ENCODE results near the gene DNASE1L3.

The DNASE1L3 gene

DNA sequence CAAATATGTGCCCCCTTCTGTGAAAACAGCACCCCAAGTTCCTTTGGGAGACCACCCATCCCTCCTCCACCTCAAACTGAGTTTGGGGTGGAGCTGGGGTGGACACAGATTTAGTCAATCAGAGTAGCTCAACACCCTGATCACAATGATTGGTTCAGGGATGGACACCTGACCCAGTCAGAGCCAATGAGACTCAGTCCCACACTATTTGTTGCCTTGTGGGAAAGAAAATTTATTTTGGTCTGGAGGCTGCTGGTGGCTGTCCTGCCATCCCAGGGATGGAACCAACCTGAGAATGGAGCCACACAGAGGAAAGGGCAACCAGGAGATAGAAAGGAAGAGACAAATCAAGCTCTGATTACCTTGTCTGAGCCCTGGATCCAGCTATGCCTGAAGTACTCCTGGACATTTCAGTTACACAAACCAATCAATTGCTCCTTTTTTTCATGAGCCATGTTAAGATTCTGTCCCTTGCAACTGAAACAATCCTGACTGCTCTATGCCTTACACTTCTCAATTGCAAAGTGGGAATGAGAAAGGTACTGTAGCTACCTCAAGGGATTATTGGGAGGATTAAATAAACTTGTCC is 10.6 kb downstream of the DNASE1L3 start:
- no peak overlapping the region for H3K27ac Mint-ChIP-seq
- no peak for DNase-seq (ENCODE audit: low spot score)
- no peaks in the 10 kb centered on the region for H3K36me3 Mint-ChIP-seq (ENCODE audit: low read depth)
- H3K4me1 Mint-ChIP-seq (ENCODE audit: low read depth), result peaks cover 1% of the 10 kb centered on the region
- H3K27me3 Mint-ChIP-seq (ENCODE audit: low read depth), result peaks cover 7% of the 10 kb centered on the region
- no peaks in the 10 kb centered on the region for H3K9me3 Mint-ChIP-seq
- H3K4me3 Mint-ChIP-seq, result no peak overlapping the region

DNA sequence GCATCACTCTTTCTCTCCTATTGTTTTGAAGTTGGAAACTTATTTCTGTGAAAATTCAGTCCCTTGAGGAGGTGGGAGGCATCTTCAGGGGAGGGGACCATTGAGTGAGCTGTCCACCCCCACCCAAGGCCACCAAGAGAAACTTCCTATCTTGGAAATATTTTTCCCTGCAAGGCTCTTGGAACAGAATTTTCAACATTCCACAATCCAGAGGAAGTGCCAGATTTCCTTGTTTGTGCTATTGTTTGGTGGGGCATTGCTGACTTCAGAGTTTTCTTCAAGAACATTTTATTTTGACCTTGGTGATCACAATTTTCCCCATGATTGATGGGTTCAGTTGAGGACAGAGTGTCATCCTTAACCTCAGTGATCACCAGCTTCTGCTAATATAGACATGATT is 12.0 kb downstream of the DNASE1L3 start:
- Mint-ChIP-seq H3K36me3 (ENCODE audit: low read depth) (no peaks in the 10 kb centered on the region), H3K4me1 (ENCODE audit: low read depth) (peaks cover 1% of the 10 kb centered on the region), H3K4me3 (no peak overlapping the region), H3K9me3 (no peaks in the 10 kb centered on the region), H3K27me3 (ENCODE audit: low read depth) (peaks cover 7% of the 10 kb centered on the region), H3K27ac (no peak overlapping the region)
- no peak for DNase-seq (ENCODE audit: low spot score)

DNA sequence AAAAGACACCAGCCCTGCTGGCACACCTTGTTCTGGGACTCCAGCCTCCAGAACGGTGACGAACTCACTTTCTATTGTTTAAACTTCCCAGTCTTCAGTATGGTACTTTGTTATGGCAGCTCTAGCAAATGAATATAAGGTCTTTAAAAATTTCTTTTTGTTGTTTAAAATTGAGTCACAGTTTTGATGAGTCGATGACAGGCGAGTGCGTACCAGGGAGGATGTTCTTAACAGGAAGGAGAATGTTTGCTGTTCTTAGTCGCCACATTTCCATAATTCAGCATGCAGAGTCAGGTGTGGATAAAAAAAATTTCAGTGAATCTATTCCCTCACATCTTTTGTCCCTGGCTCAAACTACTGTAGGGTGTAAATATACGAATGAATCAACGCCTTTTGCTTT is 12.4 kb downstream of the DNASE1L3 start:
- Mint-ChIP-seq H3K27me3 (ENCODE audit: low read depth) (peaks cover 7% of the 10 kb centered on the region), H3K4me3 (no peak overlapping the region), H3K9me3 (no peaks in the 10 kb centered on the region), H3K36me3 (ENCODE audit: low read depth) (no peaks in the 10 kb centered on the region), H3K4me1 (ENCODE audit: low read depth) (peaks cover 1% of the 10 kb centered on the region), H3K27ac (no peak overlapping the region)
- DNase-seq (ENCODE audit: low spot score), result no peak

DNA sequence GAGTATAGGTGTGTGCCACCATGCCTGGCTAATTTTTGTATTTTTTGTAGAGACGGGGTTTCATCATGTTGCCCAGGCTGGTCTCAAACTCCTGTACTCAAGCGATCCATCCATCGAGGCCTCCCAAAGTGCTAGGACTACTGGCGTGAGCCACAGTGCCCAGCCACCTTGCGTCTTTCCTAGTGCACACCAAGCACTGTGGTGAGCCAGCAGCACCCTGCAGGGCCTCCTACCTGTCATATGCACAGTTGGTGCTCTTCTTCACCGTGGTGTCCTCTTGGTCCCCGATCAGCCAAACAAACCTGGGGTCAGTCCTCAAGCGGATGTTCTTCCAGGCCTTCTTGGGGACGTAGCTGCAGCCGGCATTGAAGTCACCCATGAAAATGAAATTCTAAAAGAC is 13.2 kb downstream of the DNASE1L3 start:
- H3K27me3 Mint-ChIP-seq (ENCODE audit: low read depth), result peaks cover 3% of the 10 kb centered on the region
- H3K4me3 Mint-ChIP-seq, result no peak overlapping the region
- no peaks in the 10 kb centered on the region for H3K36me3 Mint-ChIP-seq (ENCODE audit: low read depth)
- no peak overlapping the region for H3K27ac Mint-ChIP-seq
- H3K4me1 Mint-ChIP-seq (ENCODE audit: low read depth), result peaks cover 1% of the 10 kb centered on the region
- H3K9me3 Mint-ChIP-seq, result no peaks in the 10 kb centered on the region
- no peak for DNase-seq (ENCODE audit: low spot score)

DNA sequence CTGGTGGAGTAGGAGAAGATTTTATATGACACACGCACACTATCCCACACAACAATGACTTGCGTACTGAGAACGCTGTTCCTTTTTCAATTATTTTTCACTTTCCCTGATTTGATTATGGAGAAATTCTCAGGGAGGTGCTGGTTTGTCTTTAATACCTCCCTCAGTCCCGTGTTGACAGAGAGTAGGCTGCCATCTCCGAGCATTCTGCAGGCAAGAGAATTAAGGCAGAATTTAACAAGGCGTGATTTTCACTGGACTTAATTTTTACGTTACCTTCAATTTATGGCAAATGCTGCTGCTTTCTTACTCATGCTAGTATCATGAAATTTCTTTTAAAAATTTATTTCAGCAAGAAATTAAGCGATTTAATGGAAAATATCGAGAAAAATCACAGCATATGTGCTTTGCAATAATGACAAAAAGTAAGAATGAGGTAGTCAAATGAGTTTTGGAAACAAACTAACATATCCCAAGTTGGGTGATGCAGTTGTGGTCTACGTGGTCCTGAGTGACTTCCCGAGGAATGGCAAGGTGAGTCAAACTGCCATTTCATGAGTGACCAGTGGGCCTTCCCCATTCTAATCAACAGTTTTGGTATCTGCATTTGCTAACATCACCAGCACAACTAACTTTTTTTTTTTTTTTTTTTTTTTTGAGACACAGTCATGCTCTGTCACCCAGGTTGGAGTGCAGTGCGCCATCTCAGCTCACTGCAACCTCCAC is 16.9 kb downstream of the DNASE1L3 start:
- no peak for DNase-seq (ENCODE audit: low spot score)
- H3K27me3 Mint-ChIP-seq (ENCODE audit: low read depth), result no peaks in the 10 kb centered on the region
- H3K9me3 Mint-ChIP-seq, result no peaks in the 10 kb centered on the region
- peaks cover 1% of the 10 kb centered on the region for H3K4me1 Mint-ChIP-seq (ENCODE audit: low read depth)
- no peaks in the 10 kb centered on the region for H3K36me3 Mint-ChIP-seq (ENCODE audit: low read depth)
- H3K4me3 Mint-ChIP-seq, result no peak overlapping the region
- no peak overlapping the region for H3K27ac Mint-ChIP-seq

DNA sequence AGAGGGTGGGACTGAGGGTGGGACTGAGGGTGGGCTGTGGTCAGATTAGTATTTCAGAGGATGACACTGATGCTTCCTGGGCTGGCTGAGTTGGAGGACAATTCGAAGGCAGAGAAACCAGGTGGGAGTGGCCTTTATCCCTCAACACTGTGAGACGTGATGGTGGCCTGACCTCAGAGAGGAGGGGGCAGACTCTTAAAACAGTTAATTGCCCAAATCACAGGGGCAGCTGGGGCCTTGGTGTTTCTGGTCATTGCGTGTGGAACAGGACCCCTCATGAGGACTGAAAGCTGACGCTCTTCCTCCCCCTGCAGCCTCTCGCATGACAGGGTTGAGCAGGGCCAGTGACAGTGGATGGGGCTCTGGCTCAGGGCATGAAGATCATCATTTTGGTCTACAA is 18.7 kb downstream of the DNASE1L3 start:
- Mint-ChIP-seq H3K9me3 (no peaks in the 10 kb centered on the region), H3K4me1 (ENCODE audit: low read depth) (peaks cover 3% of the 10 kb centered on the region), H3K36me3 (ENCODE audit: low read depth) (no peaks in the 10 kb centered on the region), H3K4me3 (no peak overlapping the region), H3K27ac (no peak overlapping the region), H3K27me3 (ENCODE audit: low read depth) (no peaks in the 10 kb centered on the region)
- DNase-seq (ENCODE audit: low spot score), result no peak

DNA sequence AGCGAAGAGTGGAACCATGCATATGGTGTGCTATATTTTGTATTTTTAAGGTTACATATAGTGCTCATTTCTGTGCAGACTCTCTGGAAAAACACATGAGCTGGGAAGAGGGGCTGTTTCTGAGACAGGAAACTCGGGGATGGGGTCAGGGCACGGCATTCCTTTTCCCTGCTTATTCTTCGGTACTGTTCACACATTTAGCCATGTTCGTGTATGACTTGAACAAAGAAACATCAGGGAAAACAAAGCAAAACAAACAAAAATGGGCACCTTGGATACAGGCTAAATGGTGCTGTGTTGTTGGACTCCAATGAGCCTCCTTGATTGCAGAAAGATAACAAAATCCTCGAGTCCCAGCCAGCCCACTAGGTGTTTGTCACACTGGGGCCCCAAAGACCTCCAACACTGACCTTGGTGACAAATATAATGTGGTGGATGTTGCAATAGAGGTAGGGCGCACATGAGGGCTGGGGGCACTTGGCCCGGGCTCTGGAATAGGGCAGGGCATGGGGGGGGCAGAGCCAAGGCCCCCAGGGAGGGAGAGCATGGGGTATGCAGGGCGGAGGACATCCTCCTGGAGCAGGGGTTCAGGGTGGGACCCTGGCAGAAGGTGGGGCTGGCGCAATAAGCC is 19.3 kb downstream of the DNASE1L3 start:
- H3K4me1 Mint-ChIP-seq (ENCODE audit: low read depth), result peaks cover 3% of the 10 kb centered on the region
- H3K4me3 Mint-ChIP-seq, result no peak overlapping the region
- no peak for DNase-seq (ENCODE audit: low spot score)
- H3K36me3 Mint-ChIP-seq (ENCODE audit: low read depth), result no peaks in the 10 kb centered on the region
- H3K27me3 Mint-ChIP-seq (ENCODE audit: low read depth), result no peaks in the 10 kb centered on the region
- no peaks in the 10 kb centered on the region for H3K9me3 Mint-ChIP-seq
- no peak overlapping the region for H3K27ac Mint-ChIP-seq

DNA sequence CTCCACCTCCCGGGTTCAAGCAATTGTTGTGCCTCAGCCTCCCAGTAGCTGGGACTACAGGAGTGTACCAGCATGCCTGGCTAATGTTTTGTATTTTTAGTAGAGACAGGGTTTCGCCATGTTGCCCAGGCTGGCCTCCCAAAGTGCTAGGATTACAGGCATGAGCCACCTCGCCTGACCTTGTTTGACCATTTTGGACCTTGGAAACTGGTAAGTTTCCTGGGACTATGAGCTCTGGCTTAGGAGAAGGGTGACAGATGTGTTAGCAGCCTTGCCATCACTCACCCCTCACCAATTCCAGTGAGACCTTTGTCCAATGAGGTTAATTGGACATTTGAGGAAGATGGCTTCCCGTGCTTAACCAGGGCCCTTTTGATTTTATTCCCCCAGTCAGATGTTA is 19.9 kb downstream of the DNASE1L3 start:
- no peak for DNase-seq (ENCODE audit: low spot score)
- Mint-ChIP-seq H3K27ac (no peak overlapping the region), H3K4me1 (ENCODE audit: low read depth) (peaks cover 3% of the 10 kb centered on the region), H3K27me3 (ENCODE audit: low read depth) (no peaks in the 10 kb centered on the region), H3K4me3 (no peak overlapping the region), H3K36me3 (ENCODE audit: low read depth) (no peaks in the 10 kb centered on the region), H3K9me3 (no peaks in the 10 kb centered on the region)

DNA sequence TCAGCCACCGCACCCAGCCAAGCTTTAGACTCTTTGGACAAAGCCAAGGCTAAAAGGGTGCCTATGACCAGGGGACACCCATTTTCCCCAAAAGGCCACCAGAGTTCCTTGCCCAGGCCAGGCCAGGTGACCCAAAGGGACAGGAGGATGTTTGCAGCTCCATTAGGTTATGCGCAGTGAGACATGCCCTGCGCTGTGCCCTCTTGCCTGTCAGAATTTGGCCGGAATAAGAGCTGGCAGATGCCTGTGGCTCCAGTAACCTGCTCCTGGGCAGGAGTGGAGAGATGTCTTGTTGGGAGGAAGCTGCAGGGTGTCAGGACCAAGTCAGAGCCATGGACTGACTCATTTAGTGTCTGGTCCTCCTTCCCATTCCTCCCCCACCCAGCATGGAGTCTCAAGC is 20.5 kb downstream of the DNASE1L3 start:
- no peak for DNase-seq (ENCODE audit: low spot score)
- Mint-ChIP-seq H3K27me3 (ENCODE audit: low read depth) (no peaks in the 10 kb centered on the region), H3K9me3 (no peaks in the 10 kb centered on the region), H3K36me3 (ENCODE audit: low read depth) (no peaks in the 10 kb centered on the region), H3K4me1 (ENCODE audit: low read depth) (peaks cover 3% of the 10 kb centered on the region), H3K4me3 (no peak overlapping the region), H3K27ac (no peak overlapping the region)

DNA sequence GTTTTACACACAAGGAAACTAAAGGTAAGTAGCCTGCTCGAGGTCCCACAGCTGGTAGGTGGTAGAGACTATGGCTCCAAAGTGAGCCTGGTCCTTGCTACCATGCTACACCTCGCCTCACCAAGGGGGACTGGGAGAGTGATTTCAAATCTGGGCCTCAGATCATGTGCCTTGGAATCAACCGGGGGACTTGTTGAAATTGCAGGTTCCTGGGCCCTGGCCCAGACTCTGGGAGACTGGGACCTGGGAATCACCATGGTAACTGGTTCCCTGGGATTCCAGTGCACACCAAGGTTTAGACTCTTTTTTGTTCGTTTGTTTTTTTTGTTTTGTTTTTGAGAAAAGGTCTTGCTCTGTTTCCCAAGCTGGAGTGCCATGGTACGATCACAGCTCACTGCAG is 21.1 kb downstream of the DNASE1L3 start:
- Mint-ChIP-seq H3K4me3 (no peak overlapping the region), H3K4me1 (ENCODE audit: low read depth) (peaks cover 3% of the 10 kb centered on the region), H3K27ac (no peak overlapping the region), H3K9me3 (no peaks in the 10 kb centered on the region), H3K36me3 (ENCODE audit: low read depth) (no peaks in the 10 kb centered on the region), H3K27me3 (ENCODE audit: low read depth) (no peaks in the 10 kb centered on the region)
- no peak for DNase-seq (ENCODE audit: low spot score)

DNA sequence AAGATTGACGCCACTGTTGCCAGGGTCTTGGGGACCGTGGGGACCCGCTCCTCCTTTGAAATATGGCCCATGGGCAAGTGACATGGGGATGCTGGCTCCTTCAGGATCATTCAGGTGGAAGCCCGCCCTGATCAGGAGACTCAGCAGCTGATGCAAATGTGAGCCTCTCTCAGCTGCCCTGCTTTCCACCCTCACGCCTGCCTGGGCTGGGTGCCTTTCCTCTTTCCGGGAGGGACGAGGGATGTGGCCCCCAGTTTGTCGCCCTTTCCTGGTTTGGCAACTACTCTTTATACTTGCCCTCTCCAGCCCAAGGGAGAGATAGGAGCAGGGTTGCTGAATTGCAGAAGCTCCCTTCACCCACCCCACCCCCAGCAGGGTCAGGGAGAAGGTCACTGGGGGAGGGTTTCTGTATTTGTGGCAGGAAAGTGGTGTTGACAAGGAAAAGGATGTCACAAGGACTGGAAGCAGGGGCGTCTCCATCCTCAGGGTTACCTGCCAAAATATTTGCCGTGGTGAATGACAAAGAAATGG is 21.8 kb downstream of the DNASE1L3 start:
- H3K27me3 Mint-ChIP-seq (ENCODE audit: low read depth), result no peaks in the 10 kb centered on the region
- no peaks in the 10 kb centered on the region for H3K36me3 Mint-ChIP-seq (ENCODE audit: low read depth)
- no peak overlapping the region for H3K4me3 Mint-ChIP-seq
- no peak for DNase-seq (ENCODE audit: low spot score)
- no peaks in the 10 kb centered on the region for H3K9me3 Mint-ChIP-seq
- H3K4me1 Mint-ChIP-seq (ENCODE audit: low read depth), result peaks cover 5% of the 10 kb centered on the region
- no peak overlapping the region for H3K27ac Mint-ChIP-seq

DNA sequence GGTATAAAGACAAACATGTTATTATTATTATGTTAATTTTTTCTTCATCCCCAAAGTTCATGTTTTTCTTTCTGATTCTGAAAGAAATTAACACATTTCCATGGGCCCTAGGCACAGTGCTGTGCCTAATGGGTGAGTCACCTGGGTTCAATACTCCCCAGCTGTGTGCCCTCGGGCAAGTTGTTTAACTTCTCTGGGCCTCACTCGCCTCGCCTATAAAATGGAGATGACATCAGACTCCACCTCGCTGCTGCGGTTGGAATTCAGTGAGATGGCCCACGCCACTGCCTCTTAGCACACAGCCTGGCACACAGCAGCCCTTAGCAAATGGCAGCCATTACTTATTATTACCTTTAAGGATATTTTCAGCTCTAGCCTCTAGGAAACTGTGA is 22.6 kb downstream of the DNASE1L3 start:
- DNase-seq (ENCODE audit: low spot score), result no peak
- Mint-ChIP-seq H3K27ac (no peak overlapping the region), H3K36me3 (ENCODE audit: low read depth) (no peaks in the 10 kb centered on the region), H3K4me1 (ENCODE audit: low read depth) (peaks cover 5% of the 10 kb centered on the region), H3K27me3 (ENCODE audit: low read depth) (no peaks in the 10 kb centered on the region), H3K9me3 (no peaks in the 10 kb centered on the region), H3K4me3 (no peak overlapping the region)

DNA sequence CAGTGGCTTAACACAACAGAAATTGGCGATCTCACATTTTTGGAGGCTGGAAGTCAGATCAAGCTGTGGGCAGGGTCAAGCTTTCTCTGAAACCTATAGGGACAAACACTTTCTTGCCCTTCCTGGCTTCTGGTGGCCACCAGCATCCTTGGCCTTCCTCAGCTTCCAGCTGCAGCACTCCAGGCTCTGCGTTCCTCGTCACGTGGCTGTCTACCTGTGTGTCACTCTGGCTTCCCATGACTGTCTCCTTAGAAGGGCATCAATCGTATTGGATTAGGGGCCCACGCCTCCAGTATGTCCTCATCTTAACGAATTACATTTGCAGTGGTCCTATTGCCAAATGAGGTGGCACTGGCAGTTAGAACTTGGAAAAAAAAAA is 25.8 kb downstream of the DNASE1L3 start:
- no peak overlapping the region for H3K4me3 Mint-ChIP-seq
- no peak overlapping the region for H3K27ac Mint-ChIP-seq
- no peaks in the 10 kb centered on the region for H3K9me3 Mint-ChIP-seq
- H3K27me3 Mint-ChIP-seq (ENCODE audit: low read depth), result peaks cover 8% of the 10 kb centered on the region
- DNase-seq (ENCODE audit: low spot score), result no peak
- no peaks in the 10 kb centered on the region for H3K36me3 Mint-ChIP-seq (ENCODE audit: low read depth)
- H3K4me1 Mint-ChIP-seq (ENCODE audit: low read depth), result peaks cover 5% of the 10 kb centered on the region

DNA sequence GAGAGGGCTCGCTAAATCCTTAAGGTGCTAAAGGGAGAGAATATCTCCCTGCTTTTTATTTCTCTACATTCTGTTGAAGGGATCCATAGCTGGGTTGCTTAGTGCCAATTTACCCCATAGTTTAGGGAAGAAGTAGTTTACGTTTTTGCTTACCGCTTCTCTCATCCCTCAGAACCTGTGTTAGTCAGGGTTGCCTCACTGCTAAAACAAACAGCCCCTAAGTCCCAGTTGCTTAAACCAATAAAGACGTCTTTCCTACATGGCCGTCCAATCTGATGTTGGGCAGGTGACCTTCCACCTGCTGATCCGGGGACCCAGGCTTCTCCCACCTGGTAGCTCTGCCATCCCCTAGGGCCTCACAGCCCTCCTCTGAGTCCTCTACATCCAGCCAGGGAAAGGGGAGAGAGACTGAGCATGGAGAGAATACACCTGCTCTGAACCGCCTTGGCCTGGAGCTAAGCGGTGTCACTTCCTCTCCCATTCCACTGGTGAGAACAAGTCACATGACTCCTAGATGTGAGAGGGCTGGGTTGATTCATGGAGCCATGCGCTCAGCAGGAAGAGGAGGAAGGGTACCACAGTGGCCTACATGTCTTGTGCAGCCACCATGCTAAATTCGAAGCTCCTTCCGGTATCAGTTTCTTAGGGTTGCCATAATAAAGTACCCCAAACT is 26.3 kb downstream of the DNASE1L3 start:
- H3K27me3 Mint-ChIP-seq (ENCODE audit: low read depth), result peaks cover 8% of the 10 kb centered on the region
- peaks cover 5% of the 10 kb centered on the region for H3K4me1 Mint-ChIP-seq (ENCODE audit: low read depth)
- no peaks in the 10 kb centered on the region for H3K9me3 Mint-ChIP-seq
- H3K4me3 Mint-ChIP-seq, result no peak overlapping the region
- DNase-seq (ENCODE audit: low spot score), result no peak
- H3K27ac Mint-ChIP-seq, result no peak overlapping the region
- no peaks in the 10 kb centered on the region for H3K36me3 Mint-ChIP-seq (ENCODE audit: low read depth)
